ENCODE results near the gene C2orf92. TPM values are rescaled to one million over a fixed set of nuclear protein-coding genes. Genes with fewer than 3 reads are reported as not detected.

The C2orf92 gene
- total and polyA plus RNA-seq, 7 donors: 2.9 to 22.7 (median 6.0) TPM; not detected in 2

DNA sequence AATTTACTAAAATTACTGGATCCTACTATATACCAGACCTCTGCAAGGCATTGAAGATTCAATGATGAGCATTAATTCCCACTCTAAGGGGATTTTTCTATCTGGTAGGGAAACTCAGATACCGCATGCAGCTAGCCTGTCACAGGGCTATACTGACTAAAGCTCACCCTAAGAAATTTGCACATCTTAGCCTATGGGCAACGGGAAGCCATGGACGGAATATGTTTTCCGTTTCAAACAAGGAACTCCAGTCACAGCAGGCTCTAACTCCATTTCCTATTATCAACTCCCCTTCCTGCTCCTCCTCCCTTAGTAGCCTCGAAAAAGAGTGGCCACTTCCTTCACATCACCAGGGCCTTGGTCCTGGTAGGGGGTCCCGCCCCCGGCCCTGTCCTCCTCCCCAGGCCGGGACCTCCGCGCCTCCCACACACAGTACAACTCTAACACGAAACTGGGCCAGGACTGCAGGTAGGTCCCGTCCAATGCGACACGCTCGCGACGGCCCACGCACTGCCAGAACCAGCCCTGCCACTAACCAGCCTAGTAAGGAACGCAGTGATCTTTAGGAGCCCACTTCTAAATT is 24.3 kb upstream of the C2orf92 start:
- intact Hi-C loops (cut with DNase I): loop anchor here (5.0 to 10.0 kb wide), 2 partner anchors 50 to 52 kb away; no protein-coding TSS in a partner anchor

DNA sequence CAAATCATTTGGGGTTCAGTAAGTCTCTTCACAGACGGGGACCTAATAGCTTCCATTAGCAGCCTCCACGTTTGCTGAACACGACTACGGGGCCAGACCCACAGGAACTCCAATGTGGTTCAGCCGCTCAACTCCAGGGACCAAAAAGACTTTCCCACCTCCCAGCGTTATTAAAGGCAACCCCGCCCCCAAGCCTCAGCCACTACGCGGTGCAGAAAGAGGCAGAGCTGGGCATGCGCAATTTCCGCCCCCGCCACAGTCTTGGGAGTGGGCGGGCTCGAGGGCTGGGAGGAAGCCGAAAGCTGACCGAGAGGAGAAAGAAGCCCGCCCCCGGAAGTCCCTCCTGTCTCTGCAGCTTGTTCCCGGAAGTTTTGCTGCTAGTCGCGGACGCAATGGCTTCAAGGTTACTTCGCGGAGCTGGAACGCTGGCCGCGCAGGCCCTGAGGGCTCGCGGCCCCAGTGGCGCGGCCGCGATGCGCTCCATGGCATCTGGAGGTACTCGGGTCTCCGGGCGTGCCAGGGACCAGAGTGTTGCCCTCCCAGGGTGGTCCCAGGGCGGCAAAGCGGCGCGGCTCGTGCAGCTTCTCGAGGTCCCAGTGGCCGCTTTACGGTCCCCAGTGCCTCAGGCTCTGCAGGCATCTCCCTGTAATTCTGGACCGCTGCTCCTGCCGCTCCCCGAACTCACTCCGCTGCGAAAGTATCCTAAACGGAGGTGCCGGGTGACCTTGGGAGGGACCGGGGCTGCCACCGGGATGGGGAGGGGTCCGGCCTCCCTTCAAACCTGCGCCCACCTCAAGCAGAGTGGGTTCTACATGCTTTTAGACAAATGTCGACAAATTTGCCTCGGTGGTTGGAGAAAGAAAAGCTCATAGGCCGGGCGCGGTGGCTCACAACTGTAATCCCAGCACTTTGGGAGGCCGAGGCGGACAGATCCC is 23.6 kb upstream of the C2orf92 start, which contains the start of gene COX5B:
COX5B (plus strand) TSS at position 368 of the 935 bp plus-strand sequence; CDS start at position 393, 25 bp downstream.
- intact Hi-C loops (cut with DNase I): loop anchor here (1.0 to 10.0 kb wide), 3 partner anchors 17 to 51 kb away; no protein-coding TSS in a partner anchor
- H3K4me3 ChIP-seq: peak within 1 kb of the TSS; percentile 63 to 96 (median 82)

More for the DNA sequence above, 24.3 kb upstream of the C2orf92 start:
- H3K36me3 ChIP-seq: peaks cover 0 to 31% (median 25%) of the 10 kb centered on the region in 4 donors
- peak; percentile 74 for DNase-seq
- peak overlapping the region; percentile 63 to 96 (median 82) for H3K4me3 ChIP-seq
- 8% methylated on average over 19 of the region's 19 CpGs for WGBS, 2 donors
- peaks cover 0 to 21% (median 18%) of the 10 kb centered on the region in 4 donors for H3K4me1 ChIP-seq
- H3K27me3 ChIP-seq: no peaks in the 10 kb centered on the region
- H3K27ac ChIP-seq: peak overlapping the region; percentile 89 to 95 (median 91)
- H3K9me3 ChIP-seq: no peaks in the 10 kb centered on the region
- TF ChIP-seq POLR2A (IDR thresholded peaks at IDR 0.05) (no peak), POLR2AphosphoS5 (IDR thresholded peaks at IDR 0.05) (no peak), EP300 (IDR thresholded peaks at IDR 0.05) (no peak)
- TF ChIP-seq, protein P1, sequence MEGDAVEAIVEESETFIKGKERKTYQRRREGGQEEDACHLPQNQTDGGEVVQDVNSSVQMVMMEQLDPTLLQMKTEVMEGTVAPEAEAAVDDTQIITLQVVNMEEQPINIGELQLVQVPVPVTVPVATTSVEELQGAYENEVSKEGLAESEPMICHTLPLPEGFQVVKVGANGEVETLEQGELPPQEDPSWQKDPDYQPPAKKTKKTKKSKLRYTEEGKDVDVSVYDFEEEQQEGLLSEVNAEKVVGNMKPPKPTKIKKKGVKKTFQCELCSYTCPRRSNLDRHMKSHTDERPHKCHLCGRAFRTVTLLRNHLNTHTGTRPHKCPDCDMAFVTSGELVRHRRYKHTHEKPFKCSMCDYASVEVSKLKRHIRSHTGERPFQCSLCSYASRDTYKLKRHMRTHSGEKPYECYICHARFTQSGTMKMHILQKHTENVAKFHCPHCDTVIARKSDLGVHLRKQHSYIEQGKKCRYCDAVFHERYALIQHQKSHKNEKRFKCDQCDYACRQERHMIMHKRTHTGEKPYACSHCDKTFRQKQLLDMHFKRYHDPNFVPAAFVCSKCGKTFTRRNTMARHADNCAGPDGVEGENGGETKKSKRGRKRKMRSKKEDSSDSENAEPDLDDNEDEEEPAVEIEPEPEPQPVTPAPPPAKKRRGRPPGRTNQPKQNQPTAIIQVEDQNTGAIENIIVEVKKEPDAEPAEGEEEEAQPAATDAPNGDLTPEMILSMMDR (IDR thresholded peaks at IDR 0.05): no peak

GRCh38 chr2:97646977-97647376 is 22.5 kb upstream of the C2orf92 start:
- Histone ChIP-seq H3K4me1 (peaks cover 0 to 21% (median 18%) of the 10 kb centered on the region in 4 donors), H3K4me3 (peak overlapping the region; percentile 63 to 96 (median 82)), H3K27ac (peak overlapping the region; percentile 89 to 95 (median 91)), H3K9me3 (no peaks in the 10 kb centered on the region), H3K27me3 (no peaks in the 10 kb centered on the region), H3K36me3 (peaks cover 0 to 37% (median 25%) of the 10 kb centered on the region in 4 donors)
- TF ChIP-seq, protein P1 (IDR thresholded peaks at IDR 0.05): no peak
- TF ChIP-seq POLR2AphosphoS5 (IDR thresholded peaks at IDR 0.05) (no peak), EP300 (IDR thresholded peaks at IDR 0.05) (no peak), POLR2A (IDR thresholded peaks at IDR 0.05) (no peak)
- 52 to 87% methylated on average over 4 of the region's 4 CpGs for WGBS, 2 donors
- intact Hi-C loops (cut with DNase I): loop anchor here (1.0 to 10.0 kb wide), 3 partner anchors 16 to 52 kb away; no protein-coding TSS in a partner anchor
- DNase-seq: no peak

More for the DNA sequence above, 23.6 kb upstream of the C2orf92 start, which contains the start of gene COX5B:
- Histone ChIP-seq H3K4me1 (peaks cover 0 to 21% (median 18%) of the 10 kb centered on the region in 4 donors), H3K27ac (peak within 1 kb of the TSS; percentile 89 to 95 (median 91)), H3K27me3 (no peaks in the 10 kb centered on the region), H3K9me3 (no peaks in the 10 kb centered on the region), H3K36me3 (peaks cover 0 to 37% (median 25%) of the 10 kb centered on the region in 4 donors)
- WGBS, 2 donors: 0 to 1% methylated on average over 63 of the region's 63 CpGs
- DNase-seq: peak; percentile 100
- TF ChIP-seq, protein P1 (IDR thresholded peaks at IDR 0.05): no peak
- TF ChIP-seq POLR2AphosphoS5 (IDR thresholded peaks at IDR 0.05) (peak; percentile 90 to 96 (median 95)), POLR2A (IDR thresholded peaks at IDR 0.05) (peak; percentile 82 to 87), EP300 (IDR thresholded peaks at IDR 0.05) (peak in 1 of 4 donors; percentile 66)

GRCh38 chr2:97651114-97651513 is 18.4 kb upstream of the C2orf92 start:
- H3K4me1 ChIP-seq: peaks cover 0 to 14% (median 13%) of the 10 kb centered on the region in 4 donors
- 72 to 88% methylated on average over 4 of the region's 4 CpGs for WGBS, 2 donors
- TF ChIP-seq POLR2A (IDR thresholded peaks at IDR 0.05) (no peak), POLR2AphosphoS5 (IDR thresholded peaks at IDR 0.05) (no peak), EP300 (IDR thresholded peaks at IDR 0.05) (no peak)
- TF ChIP-seq, protein P1 (IDR thresholded peaks at IDR 0.05): no peak
- DNase-seq: no peak
- intact Hi-C loops (cut with DNase I): no loop called here
- no peaks in the 10 kb centered on the region for H3K27me3 ChIP-seq
- H3K4me3 ChIP-seq: no peak overlapping the region
- H3K36me3 ChIP-seq: peaks cover 0 to 57% (median 26%) of the 10 kb centered on the region in 4 donors
- no peaks in the 10 kb centered on the region for H3K9me3 ChIP-seq
- no peak overlapping the region for H3K27ac ChIP-seq

Data from sigmoid colon (tissue), 7 donors.